ENCODE data around the gene FKBP2.

FKBP2 gene

GRCh38 chr11:64224891-64225607 lies 15.8 kb upstream of the FKBP2 start:
- H3K27ac Mint-ChIP-seq: peak overlapping the region; percentile 92
- H3K36me3 Mint-ChIP-seq (ENCODE audit: low read depth): peaks cover 63% of the 10 kb centered on the region
- intact Hi-C loops (cut with micrococcal nuclease): no loop called here
- peaks cover 63% of the 10 kb centered on the region for H3K4me1 Mint-ChIP-seq (ENCODE audit: low read depth)
- peak overlapping the region; percentile 85 for H3K4me3 Mint-ChIP-seq
- H3K27me3 Mint-ChIP-seq: no peaks in the 10 kb centered on the region
- no peaks in the 10 kb centered on the region for H3K9me3 Mint-ChIP-seq

DNA sequence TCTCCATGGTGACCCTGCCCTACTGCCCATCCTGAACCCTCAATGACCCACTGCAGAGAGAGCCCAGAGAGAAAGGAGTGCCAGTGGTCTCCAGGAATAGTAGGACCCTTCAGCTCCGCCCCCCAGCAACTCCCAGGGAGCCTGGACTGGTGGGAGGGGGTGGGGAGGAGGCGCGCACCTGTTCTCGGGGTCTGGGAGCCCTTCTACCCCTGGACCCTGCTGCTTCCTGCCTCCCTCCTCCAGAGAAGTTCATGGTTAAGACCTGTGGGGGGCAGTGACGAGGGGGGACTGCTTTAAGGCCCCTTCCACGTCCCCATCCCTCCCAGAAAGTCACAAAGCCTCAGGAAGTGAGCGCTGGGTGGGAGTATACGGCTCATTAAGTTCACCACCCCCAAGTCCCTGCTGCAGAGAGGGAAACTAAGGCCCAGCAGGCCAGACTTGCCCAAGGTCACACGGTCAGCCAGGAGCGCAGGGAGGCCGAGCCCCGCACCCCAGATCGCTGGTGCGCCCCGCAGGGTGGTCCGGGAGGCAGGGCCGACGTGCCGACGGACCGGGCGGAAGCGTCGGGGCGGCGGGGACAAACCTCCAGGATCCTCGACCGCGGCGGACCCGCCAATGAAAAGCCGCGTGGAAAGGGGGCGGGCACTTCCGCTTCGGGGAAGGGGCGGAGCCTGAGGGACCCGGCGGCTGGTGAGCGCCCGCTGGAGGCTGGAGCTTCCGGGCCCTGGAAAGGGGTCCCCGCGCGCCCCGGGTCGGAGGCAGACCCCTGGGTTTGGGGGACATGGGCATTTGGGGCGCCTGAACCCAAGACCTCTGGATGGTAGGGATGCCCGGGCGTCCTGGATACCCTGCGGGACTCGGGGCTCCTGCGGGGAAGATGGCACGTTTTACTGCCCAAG lies 15.0 kb upstream of the FKBP2 start, which contains the start of the genes NUDT22 and TRPT1:
Gene NUDT22 (plus strand): TSS at position 667 of the 899 bp plus-strand sequence. CDS start 379 bp downstream, outside the sequence.
Gene TRPT1 (minus strand): TSS at position 579 of the 899 bp plus-strand sequence. CDS start 326 bp downstream, at position 253.
- Mint-ChIP-seq H3K36me3 (ENCODE audit: low read depth) (peaks cover 62% of the 10 kb centered on the region), H3K27me3 (no peaks in the 10 kb centered on the region), H3K9me3 (no peaks in the 10 kb centered on the region), H3K4me3 (peak within 1 kb of the TSS; percentile 85), H3K27ac (peak within 1 kb of the TSS; percentile 92), H3K4me1 (ENCODE audit: low read depth) (peaks cover 61% of the 10 kb centered on the region)
- intact Hi-C loops (cut with micrococcal nuclease): loop anchor here (1.0 kb wide), 1 partner anchor 14 kb away; no protein-coding TSS in a partner anchor

DNA sequence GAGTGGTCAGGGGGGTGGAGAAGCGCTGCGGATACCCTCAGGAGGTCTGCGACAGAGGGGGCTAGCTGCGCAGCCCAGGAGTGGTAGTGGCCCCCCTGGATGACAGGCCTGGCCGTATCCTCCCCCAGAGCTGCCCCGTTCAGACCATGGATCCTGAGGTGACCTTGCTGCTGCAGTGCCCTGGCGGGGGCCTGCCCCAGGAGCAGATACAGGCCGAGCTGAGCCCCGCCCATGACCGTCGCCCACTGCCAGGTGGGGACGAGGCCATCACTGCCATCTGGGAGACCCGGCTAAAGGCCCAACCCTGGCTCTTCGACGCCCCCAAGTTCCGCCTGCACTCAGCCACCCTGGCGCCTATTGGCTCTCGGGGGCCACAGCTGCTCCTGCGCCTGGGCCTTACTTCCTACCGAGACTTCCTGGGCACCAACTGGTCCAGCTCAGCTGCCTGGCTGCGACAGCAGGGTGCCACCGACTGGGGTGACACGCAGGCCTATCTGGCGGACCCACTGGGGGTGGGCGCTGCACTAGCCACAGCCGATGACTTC lies 14.3 kb upstream of the FKBP2 start:
- Mint-ChIP-seq H3K4me3 (peak overlapping the region; percentile 85), H3K36me3 (ENCODE audit: low read depth) (peaks cover 55% of the 10 kb centered on the region), H3K27me3 (no peaks in the 10 kb centered on the region), H3K27ac (peak overlapping the region; percentile 92), H3K4me1 (ENCODE audit: low read depth) (peaks cover 68% of the 10 kb centered on the region), H3K9me3 (no peaks in the 10 kb centered on the region)
- intact Hi-C loops (cut with micrococcal nuclease): loop anchor here (1.0 kb wide), 1 partner anchor 14 kb away; no protein-coding TSS in a partner anchor

DNA sequence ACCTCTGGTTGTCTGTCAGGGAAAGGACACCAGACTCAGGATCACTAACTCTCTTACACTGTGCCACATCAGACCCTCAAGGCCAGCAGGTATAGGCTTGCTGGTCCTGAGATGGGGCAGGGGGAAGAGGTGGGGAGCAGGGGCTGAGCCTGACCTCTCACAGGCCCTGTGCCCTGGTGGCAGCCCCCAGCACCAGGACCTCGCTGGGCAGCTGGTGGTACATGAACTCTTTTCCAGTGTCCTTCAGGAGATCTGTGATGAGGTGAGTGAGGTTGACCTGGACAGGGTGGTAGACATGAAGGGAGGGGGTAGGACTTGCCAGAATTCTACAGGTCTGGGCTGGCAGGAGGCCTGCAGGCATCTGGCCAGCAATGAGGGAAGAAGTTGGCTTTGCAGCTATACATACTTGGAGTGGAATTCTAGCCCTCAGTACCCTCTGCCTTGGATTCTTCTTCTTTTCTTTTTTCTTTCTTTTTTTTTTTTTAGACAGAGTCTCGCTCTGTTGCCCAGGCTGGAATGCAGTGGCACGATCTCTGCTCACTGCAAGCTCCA lies 13.4 kb upstream of the FKBP2 start:
- H3K27ac Mint-ChIP-seq: peak overlapping the region; percentile 92
- no peaks in the 10 kb centered on the region for H3K27me3 Mint-ChIP-seq
- peak overlapping the region; percentile 85 for H3K4me3 Mint-ChIP-seq
- H3K4me1 Mint-ChIP-seq (ENCODE audit: low read depth): peaks cover 77% of the 10 kb centered on the region
- intact Hi-C loops (cut with micrococcal nuclease): no loop called here
- peaks cover 55% of the 10 kb centered on the region for H3K36me3 Mint-ChIP-seq (ENCODE audit: low read depth)
- H3K9me3 Mint-ChIP-seq: no peaks in the 10 kb centered on the region

DNA sequence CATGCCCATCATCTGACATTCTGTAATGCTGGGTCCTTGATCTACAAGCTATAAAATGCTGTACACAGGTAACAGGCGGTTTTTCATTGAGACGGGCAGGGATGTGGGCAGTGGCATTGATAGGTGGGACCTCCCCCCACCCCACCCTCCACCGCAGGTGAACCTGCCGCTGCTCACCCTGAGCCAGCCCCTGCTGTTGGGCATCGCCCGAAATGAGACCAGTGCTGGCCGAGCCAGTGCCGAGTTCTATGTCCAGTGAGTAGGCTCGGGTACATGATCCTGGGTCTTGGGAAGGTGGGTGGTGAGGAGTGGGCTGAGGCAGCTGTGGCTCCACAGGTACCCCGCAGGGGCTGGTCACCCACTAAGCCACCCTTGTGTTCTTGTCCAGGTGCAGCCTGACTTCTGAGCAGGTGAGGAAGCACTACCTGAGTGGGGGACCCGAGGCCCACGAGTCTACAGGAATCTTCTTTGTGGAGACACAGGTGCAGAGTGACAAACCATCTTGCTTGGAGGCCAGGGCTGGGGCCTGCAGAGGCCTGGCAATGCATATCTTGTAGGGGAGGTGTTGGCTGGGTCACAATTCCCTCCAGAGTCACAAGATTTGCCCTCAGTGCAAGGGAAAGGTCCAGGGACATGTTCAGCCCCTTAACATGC lies 11.7 kb upstream of the FKBP2 start:
- Mint-ChIP-seq H3K27me3 (no peaks in the 10 kb centered on the region), H3K36me3 (ENCODE audit: low read depth) (peaks cover 41% of the 10 kb centered on the region), H3K9me3 (no peaks in the 10 kb centered on the region), H3K4me3 (peak overlapping the region; percentile 93), H3K27ac (peak overlapping the region; percentile 92), H3K4me1 (ENCODE audit: low read depth) (peaks cover 82% of the 10 kb centered on the region)
- intact Hi-C loops (cut with micrococcal nuclease): no loop called here

- Mint-ChIP-seq H3K27ac (peak overlapping the region; percentile 92), H3K27me3 (no peaks in the 10 kb centered on the region), H3K36me3 (ENCODE audit: low read depth) (peaks cover 36% of the 10 kb centered on the region), H3K4me1 (ENCODE audit: low read depth) (peaks cover 76% of the 10 kb centered on the region), H3K4me3 (peak overlapping the region; percentile 93), H3K9me3 (no peaks in the 10 kb centered on the region)
- intact Hi-C loops (cut with micrococcal nuclease): loop anchor here (2.0 kb wide), 1 partner anchor 17 kb away; the partner anchor contains the start of gene PPP1R14B
Measured at GRCh38 chr11:64229744-64230170, 11.1 kb upstream of the FKBP2 start.

GRCh38 chr11:64230171-64230984 lies 10.5 kb upstream of the FKBP2 start, which contains the start of gene DNAJC4:
Gene DNAJC4 (plus strand): TSS chr11:64230548. CDS start chr11:64230855, 307 bp downstream.
- H3K36me3 Mint-ChIP-seq (ENCODE audit: low read depth): peaks cover 39% of the 10 kb centered on the region
- peak within 1 kb of the TSS; percentile 93 for H3K4me3 Mint-ChIP-seq
- peaks cover 76% of the 10 kb centered on the region for H3K4me1 Mint-ChIP-seq (ENCODE audit: low read depth)
- intact Hi-C loops (cut with micrococcal nuclease): loop anchor here (2.0 kb wide), 1 partner anchor 16 kb away; the partner anchor contains the start of gene PPP1R14B
- peak within 1 kb of the TSS; percentile 92 for H3K27ac Mint-ChIP-seq
- H3K27me3 Mint-ChIP-seq: no peaks in the 10 kb centered on the region
- no peaks in the 10 kb centered on the region for H3K9me3 Mint-ChIP-seq

DNA sequence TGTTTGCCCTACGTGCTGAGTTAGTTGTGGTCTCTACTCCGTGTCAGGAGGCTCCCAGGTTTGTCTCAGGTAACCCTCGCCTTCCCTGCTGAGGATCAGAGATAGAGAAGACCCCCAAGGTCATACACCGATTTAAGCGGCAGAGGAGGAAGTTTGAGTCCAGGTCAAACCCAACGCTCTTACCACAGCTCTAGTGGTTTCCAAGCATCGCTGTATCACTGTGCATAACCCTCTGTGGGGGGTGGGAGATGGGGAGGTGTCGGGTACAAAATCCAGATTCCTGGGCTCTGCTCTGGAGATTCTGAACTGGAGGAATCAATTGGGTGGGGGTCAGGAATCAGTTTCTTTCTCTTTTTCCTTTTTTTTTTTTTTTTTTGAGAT lies 9.9 kb upstream of the FKBP2 start:
- Mint-ChIP-seq H3K4me1 (ENCODE audit: low read depth) (peaks cover 80% of the 10 kb centered on the region), H3K27me3 (no peaks in the 10 kb centered on the region), H3K4me3 (peak overlapping the region; percentile 93), H3K9me3 (no peaks in the 10 kb centered on the region), H3K27ac (peak overlapping the region; percentile 92), H3K36me3 (ENCODE audit: low read depth) (peaks cover 45% of the 10 kb centered on the region)
- intact Hi-C loops (cut with micrococcal nuclease): loop anchor here (2.0 kb wide), 1 partner anchor 16 kb away; the partner anchor contains the start of gene PPP1R14B

DNA sequence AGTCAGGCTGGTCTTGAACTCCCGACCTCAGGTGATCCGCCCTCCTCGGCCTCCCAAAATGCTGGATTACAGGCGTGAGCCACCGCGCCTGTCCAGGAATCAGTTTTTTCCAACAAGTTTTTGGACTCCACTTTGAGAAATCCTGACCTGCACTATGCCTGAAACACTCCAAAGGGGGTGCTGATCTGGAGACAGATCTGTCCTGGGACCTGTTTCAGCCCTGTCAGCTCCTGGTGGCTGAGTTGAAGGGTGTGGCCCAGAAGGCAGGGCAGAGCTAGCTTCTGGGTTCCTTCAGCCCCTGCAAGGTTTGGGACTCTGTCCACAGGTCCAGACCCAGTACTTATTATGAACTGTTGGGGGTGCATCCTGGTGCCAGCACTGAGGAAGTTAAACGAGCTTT lies 9.3 kb upstream of the FKBP2 start:
- Mint-ChIP-seq H3K4me3 (peak overlapping the region; percentile 93), H3K27me3 (no peaks in the 10 kb centered on the region), H3K4me1 (ENCODE audit: low read depth) (peaks cover 84% of the 10 kb centered on the region), H3K36me3 (ENCODE audit: low read depth) (peaks cover 50% of the 10 kb centered on the region), H3K9me3 (no peaks in the 10 kb centered on the region), H3K27ac (peak overlapping the region; percentile 92)
- intact Hi-C loops (cut with micrococcal nuclease): loop anchor here (2.0 kb wide), 1 partner anchor 15 kb away; the partner anchor contains the start of gene PPP1R14B

GRCh38 chr11:64232182-64232966 lies 8.5 kb upstream of the FKBP2 start:
- Mint-ChIP-seq H3K36me3 (ENCODE audit: low read depth) (peaks cover 59% of the 10 kb centered on the region), H3K4me1 (ENCODE audit: low read depth) (peaks cover 84% of the 10 kb centered on the region), H3K4me3 (no peak overlapping the region), H3K9me3 (no peaks in the 10 kb centered on the region), H3K27ac (peak overlapping the region; percentile 92), H3K27me3 (no peaks in the 10 kb centered on the region)
- intact Hi-C loops (cut with micrococcal nuclease): no loop called here

DNA sequence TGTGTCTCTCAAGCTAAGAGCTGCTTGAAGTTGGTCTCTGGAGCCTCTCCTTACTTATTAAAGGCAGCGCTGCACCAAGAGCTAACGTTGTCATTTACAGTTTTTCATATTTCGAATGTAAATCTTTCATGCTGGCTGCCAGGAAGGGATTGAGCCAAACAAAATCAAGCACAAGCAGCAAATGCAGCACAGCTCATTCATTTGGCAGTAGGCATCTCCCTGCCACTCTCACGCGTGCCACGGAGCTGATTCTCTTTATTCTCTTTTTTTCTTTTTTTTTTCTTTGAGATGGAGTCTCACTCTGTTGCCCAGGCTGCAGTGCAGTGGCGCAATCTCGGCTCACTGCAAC lies 8.0 kb upstream of the FKBP2 start:
- H3K27me3 Mint-ChIP-seq: no peaks in the 10 kb centered on the region
- no peaks in the 10 kb centered on the region for H3K9me3 Mint-ChIP-seq
- no peak overlapping the region for H3K27ac Mint-ChIP-seq
- H3K4me3 Mint-ChIP-seq: no peak overlapping the region
- H3K36me3 Mint-ChIP-seq (ENCODE audit: low read depth): peaks cover 64% of the 10 kb centered on the region
- H3K4me1 Mint-ChIP-seq (ENCODE audit: low read depth): peaks cover 84% of the 10 kb centered on the region
- intact Hi-C loops (cut with micrococcal nuclease): no loop called here
